ENCODE data around the gene EVPL.

- TF ChIP-seq CTCF (IDR thresholded peaks at IDR 0.05 in 2 of 3, conservative IDR thresholded peaks at IDR 0.05 in 1 of 3; ENCODE audit: control insufficient read depth in 2 of 3, extremely low read depth in 1 of 3, insufficient read depth in 1 of 3, low read depth in 3 of 3, low read length in 3 of 3) (no peak), CUX1 (IDR thresholded peaks at IDR 0.05; ENCODE audit: insufficient replicate concordance, low read depth, low read length) (no peak), ZNF622 (IDR thresholded peaks at IDR 0.05) (no peak), HCFC1 (IDR thresholded peaks at IDR 0.05; ENCODE audit: low read length) (no peak), CBFB (IDR thresholded peaks at IDR 0.05; ENCODE audit: low read depth) (no peak)
These were observed 13.3 kb upstream of the EVPL start for GRCh38 chr17:76040376-76040775.

Measured in GM12878 (cell line).